22Rv1 (cell line): ENCODE results near the gene DNER.

Source experiments
- ZFX ChIP-seq: fragments of 450-650 bp; IDR thresholded peaks from 2 replicates; pipeline ENCODE4 v1.6.1; 2017; ENCODE audit warnings: antibody characterized with exemption, borderline replicate concordance
- TF ChIP-seq, protein P1 (sequence below): fragments of 450-650 bp; IDR thresholded peaks from 2 replicates; pipeline ENCODE4 v1.5.1; 2017; ENCODE audit warnings: mild to moderate bottlenecking

DNA sequence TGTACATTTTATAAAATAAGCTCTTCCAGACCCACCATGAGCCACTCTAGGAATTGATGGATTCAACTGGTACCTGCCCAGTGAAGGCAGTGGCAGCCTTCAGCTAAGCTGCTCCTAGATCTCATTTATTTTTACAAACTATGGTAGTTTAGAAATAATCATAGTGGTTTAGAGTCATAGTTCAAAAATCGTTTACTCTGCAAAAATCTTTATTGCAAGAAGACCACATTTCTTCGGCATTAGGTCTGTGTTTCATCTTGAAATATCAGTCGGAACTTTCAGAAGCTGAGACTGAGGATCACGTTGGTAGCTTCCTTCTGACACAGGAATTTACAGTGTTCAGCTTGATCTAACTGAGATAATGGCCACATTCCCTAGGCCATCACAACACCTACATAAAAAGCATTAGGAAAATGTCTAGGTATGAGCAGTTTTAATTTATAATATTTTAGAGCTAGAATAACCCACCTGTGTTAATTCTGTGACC lies 237.0 kb downstream of the DNER start:
- TF ChIP-seq, protein P1, sequence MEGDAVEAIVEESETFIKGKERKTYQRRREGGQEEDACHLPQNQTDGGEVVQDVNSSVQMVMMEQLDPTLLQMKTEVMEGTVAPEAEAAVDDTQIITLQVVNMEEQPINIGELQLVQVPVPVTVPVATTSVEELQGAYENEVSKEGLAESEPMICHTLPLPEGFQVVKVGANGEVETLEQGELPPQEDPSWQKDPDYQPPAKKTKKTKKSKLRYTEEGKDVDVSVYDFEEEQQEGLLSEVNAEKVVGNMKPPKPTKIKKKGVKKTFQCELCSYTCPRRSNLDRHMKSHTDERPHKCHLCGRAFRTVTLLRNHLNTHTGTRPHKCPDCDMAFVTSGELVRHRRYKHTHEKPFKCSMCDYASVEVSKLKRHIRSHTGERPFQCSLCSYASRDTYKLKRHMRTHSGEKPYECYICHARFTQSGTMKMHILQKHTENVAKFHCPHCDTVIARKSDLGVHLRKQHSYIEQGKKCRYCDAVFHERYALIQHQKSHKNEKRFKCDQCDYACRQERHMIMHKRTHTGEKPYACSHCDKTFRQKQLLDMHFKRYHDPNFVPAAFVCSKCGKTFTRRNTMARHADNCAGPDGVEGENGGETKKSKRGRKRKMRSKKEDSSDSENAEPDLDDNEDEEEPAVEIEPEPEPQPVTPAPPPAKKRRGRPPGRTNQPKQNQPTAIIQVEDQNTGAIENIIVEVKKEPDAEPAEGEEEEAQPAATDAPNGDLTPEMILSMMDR: no peak
- no peak for TF ChIP-seq ZFX
